ENCODE data around the gene FOXP1. TPM values are rescaled to one million over a fixed set of nuclear protein-coding genes. Genes with fewer than 3 reads are reported as not detected.

FOXP1 gene
- total and polyA plus RNA-seq, 2 of the 8 experiments (the other 6 are each of a cell fraction or from before 2014, with no cell fraction given) = 13.9 to 25.4 TPM

DNA sequence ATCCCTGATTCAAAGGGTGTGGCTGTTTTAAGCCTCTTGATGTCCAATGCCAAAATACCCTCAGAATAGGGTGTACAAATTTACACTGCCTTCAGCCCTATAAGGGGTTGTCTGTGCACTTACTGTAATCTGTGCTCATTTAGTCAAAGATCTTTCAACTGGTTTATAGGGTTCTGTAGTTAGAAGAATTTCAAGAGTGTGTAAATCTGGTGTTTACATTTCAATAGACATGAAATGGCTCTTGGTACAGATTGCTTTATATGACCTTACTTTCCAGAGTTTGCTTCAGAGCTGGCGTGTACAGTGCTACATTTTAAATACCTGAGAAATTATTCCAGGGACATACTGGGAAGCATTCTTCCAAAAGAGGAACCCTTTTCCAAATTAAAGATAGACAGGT lies 399.3 kb downstream of the FOXP1 start:
- Histone ChIP-seq H4K5ac (ENCODE audit: insufficient read length, low read depth, low read length) (no peak overlapping the region), H2AK5ac (ENCODE audit: low read depth, low read length) (no peak overlapping the region), H3K4me1 (replicated peaks in 1 of 4; ENCODE audit: control insufficient read depth in 3 of 4, insufficient read depth in 4 of 4, low read length in 3 of 4) (no peaks in the 10 kb centered on the region), H2BK120ac (replicated peaks; ENCODE audit: low read depth, low read length) (no peak overlapping the region), H2BK20ac (ENCODE audit: low read length) (no peak overlapping the region), H2AFZ (ENCODE audit: low read length) (no peak overlapping the region), H3K23ac (ENCODE audit: insufficient read length) (no peak overlapping the region), H3K36me3 (ENCODE audit: control insufficient read depth in 2 of 4, insufficient read depth in 4 of 4, low read length in 3 of 4) (peaks cover 0 to 4% (median 0%) of the 10 kb centered on the region in 4 experiments; a peak in 1 of 8 replicates), H4K91ac (replicated peaks; ENCODE audit: insufficient read length, low read length) (no peak overlapping the region), H3K18ac (ENCODE audit: extremely low read depth, low read length) (no peak overlapping the region), H2BK12ac (ENCODE audit: low read depth, low read length) (no peak overlapping the region), H3K4ac (replicated peaks; ENCODE audit: insufficient read length, low read depth, low read length) (no peak overlapping the region), H3K27me3 (replicated peaks in 1 of 4; ENCODE audit: control insufficient read depth in 3 of 4, extremely low read depth in 1 of 4, insufficient read depth in 3 of 4, low read length in 3 of 4) (no peaks in the 10 kb centered on the region), H3K9ac (replicated peaks in 1 of 4; ENCODE audit: extremely low read depth in 1 of 4, low read depth in 3 of 4, low read length in 3 of 4) (no peak overlapping the region), H4K8ac (ENCODE audit: extremely low read depth, insufficient read depth, low read length) (no peak overlapping the region), H3K14ac (ENCODE audit: insufficient read length) (no peak overlapping the region), H4K20me1 (replicated peaks in 1 of 2; ENCODE audit: control insufficient read depth in 1 of 2, insufficient read depth in 2 of 2, low read length in 2 of 2) (no peaks in the 10 kb centered on the region), H3K4me3 (ENCODE audit: extremely low read depth in 1 of 4, insufficient read depth in 2 of 4, low read depth in 3 of 4, low read length in 4 of 4) (no peak overlapping the region), H3K4me2 (ENCODE audit: insufficient read depth in 1 of 2, low read depth in 2 of 2, low read length in 2 of 2) (no peak overlapping the region), H3K9me3 (ENCODE audit: insufficient read depth in 2 of 2, low read depth in 1 of 2, low read length in 1 of 2) (no peaks in the 10 kb centered on the region), H3K79me2 (ENCODE audit: control insufficient read depth in 1 of 2, insufficient read depth in 2 of 2, low read length in 2 of 2) (no peaks in the 10 kb centered on the region), H3K23me2 (ENCODE audit: low read depth, low read length) (no peaks in the 10 kb centered on the region), H2BK15ac (ENCODE audit: low read length) (no peak overlapping the region), H2BK5ac (ENCODE audit: low read depth, low read length) (no peak overlapping the region), H3K56ac (replicated peaks; ENCODE audit: insufficient read length, low read depth, low read length) (no peak overlapping the region), H3K79me1 (ENCODE audit: low read depth, low read length) (no peaks in the 10 kb centered on the region), H3K27ac (ENCODE audit: low read depth, low read length) (no peak overlapping the region)
- ChIA-PET POLR2A (ENCODE audit: partially characterized antibody) (no interaction called here), CTCF (ENCODE audit: partially characterized antibody) (interaction anchor here (0.6 to 1.3 kb wide), 3 partner anchors 13 to 72 kb away, joined by 3 read pairs; no protein-coding TSS in a partner anchor)
- DNase-seq (ENCODE audit: low read depth in 1 of 2, low spot score in 2 of 2) = no peak
- no peak for FAIRE-seq
- 87% methylated on average over 1 of the region's 1 CpG; no CpG with 5 or more reads in 1 of the 2 experiments for WGBS, 2 experiments (ENCODE audit: extremely low coverage in 1 of 2, insufficient coverage in 1 of 2, insufficient read length in 1 of 2, insufficient replicate concordance in 2 of 2, low coverage in 1 of 2, low lambda C conversion rate in 2 of 2, missing lambda C conversion rate in 1 of 2)
- TF ChIP-seq GTF2F1 (IDR thresholded peaks at IDR 0.05; ENCODE audit: borderline replicate concordance, low read depth, low read length) = no peak
- TF ChIP-seq TAF7 (optimal IDR thresholded peaks at IDR 0.05; ENCODE audit: borderline replicate concordance, low read depth, low read length) = no peak
- no peak for TF ChIP-seq CTBP2 (IDR thresholded peaks at IDR 0.05; ENCODE audit: borderline replicate concordance, insufficient read depth, insufficient read length, low read length)
- TF ChIP-seq, protein P1, sequence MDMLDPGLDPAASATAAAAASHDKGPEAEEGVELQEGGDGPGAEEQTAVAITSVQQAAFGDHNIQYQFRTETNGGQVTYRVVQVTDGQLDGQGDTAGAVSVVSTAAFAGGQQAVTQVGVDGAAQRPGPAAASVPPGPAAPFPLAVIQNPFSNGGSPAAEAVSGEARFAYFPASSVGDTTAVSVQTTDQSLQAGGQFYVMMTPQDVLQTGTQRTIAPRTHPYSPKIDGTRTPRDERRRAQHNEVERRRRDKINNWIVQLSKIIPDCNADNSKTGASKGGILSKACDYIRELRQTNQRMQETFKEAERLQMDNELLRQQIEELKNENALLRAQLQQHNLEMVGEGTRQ (IDR thresholded peaks at IDR 0.05; ENCODE audit: low read length) = no peak
- no peak for TF ChIP-seq SP1 (IDR thresholded peaks at IDR 0.05; ENCODE audit: low read depth, low read length)
- TF ChIP-seq NANOG (IDR thresholded peaks at IDR 0.05; ENCODE audit: insufficient read depth, low read depth, low read length, poor library complexity, severe bottlenecking) = no peak
- TF ChIP-seq YY1 (IDR thresholded peaks at IDR 0.05; ENCODE audit: low read depth, low read length) = no peak
- TF ChIP-seq MAFK (IDR thresholded peaks at IDR 0.05; ENCODE audit: low read depth, low read length) = no peak
- no peak for TF ChIP-seq JUN (IDR thresholded peaks at IDR 0.05; ENCODE audit: low read depth, low read length)
- TF ChIP-seq SUZ12 (IDR thresholded peaks at IDR 0.05; ENCODE audit: low read length) = no peak
- no peak for TF ChIP-seq NRF1 (IDR thresholded peaks at IDR 0.05; ENCODE audit: low read depth, low read length)
- TF ChIP-seq BACH1 (IDR thresholded peaks at IDR 0.05; ENCODE audit: low read length) = no peak
- TF ChIP-seq RAD21 (IDR thresholded peaks at IDR 0.05 in 1 of 2, conservative IDR thresholded peaks at IDR 0.05 in 1 of 2; ENCODE audit: low read depth in 2 of 2, low read length in 2 of 2) = no peak

Data from H1 (cell line).